K562 (cell line): ENCODE measurements around the gene SLC34A1. TPM values are rescaled to one million over a fixed set of nuclear protein-coding genes. Genes with fewer than 3 reads are reported as not detected.

Source experiments
- ATAC-seq: fragments of 200-7000 bp; cut with Tn5 transposase; 3 replicates; pipeline ENCODE4 v1.9.1; 2020; ENCODE audit warnings: moderate library complexity
- BruUV-seq: library from RNA; stranded (reverse); fragments of 400-500 nt; replicated peaks from 2 replicates; lab custom pipeline; 2021; lab: Mats Ljungman, UMichigan
- CTCF ChIA-PET: fragments of 300-600 bp; formaldehyde crosslinking; extraction: SDS; loops from one replicate; lab custom pipeline; 2021; ENCODE audit warnings: low intra/inter-chr PET ratio; lab: Yijun Ruan, JAX
- POLR2A ChIA-PET: fragments of 300-600, 350-650 bp; sonication (Branson Sonifier 250); formaldehyde crosslinking; extraction: SDS; loops from one replicate; lab custom pipeline; 2021; ENCODE audit warnings: antibody characterized with exemption, inconsistent platforms; lab: Yijun Ruan, JAX
- DNase-seq, 4 experiments: peaks; one replicate each; pipeline versions ENCODE4 v3.0.0 to v3.0.0-alpha.2; 2011 to 2018; ENCODE audit warnings: low spot score in 3 of 4, mixed read lengths in 3 of 4; ENCODE audit errors: extremely low read depth in 1 of 4
- FAIRE-seq: peaks from 2 replicates; lab custom pipeline; 2011; peaks lifted over from hg19 to GRCh38; lab: Jason Lieb, UNC
- H2AFZ ChIP-seq: 2 replicates; pipeline ENCODE4 v1.6.0; 2011; ENCODE audit warnings: low read depth, low read length, control low read depth, inconsistent platforms
- H3K27ac ChIP-seq: fragments of 200-600 bp; 3 replicates; pipeline ENCODE4 v1.8.0; 2011; ENCODE audit warnings: low read depth, mild to moderate bottlenecking, control low read depth, inconsistent platforms, low read length, moderate library complexity, mixed read lengths; ENCODE audit errors: extremely low read depth
- H3K27me3 ChIP-seq, 2 experiments: fragments of 300-600 bp in 1 of 2; 2 replicates in 1 of 2; 3 replicates in 1 of 2; pipeline versions ENCODE4 v1.6.0 to v1.8.0; 2011; ENCODE audit warnings: inconsistent platforms in 2 of 2, low read length in 2 of 2, mild to moderate bottlenecking in 1 of 2, mixed read lengths in 1 of 2, moderate library complexity in 1 of 2; ENCODE audit not compliant: control insufficient read depth in 2 of 2, insufficient read depth in 2 of 2
- H3K36me3 ChIP-seq: fragments of 300-600 bp; 3 replicates; pipeline ENCODE4 v1.8.0; 2011; ENCODE audit warnings: mild to moderate bottlenecking, low read length, inconsistent platforms; ENCODE audit not compliant: control insufficient read depth, insufficient read depth
- H3K4me1 ChIP-seq, 2 experiments: fragments of 200-600 bp in 1 of 2; replicated peaks in 1 of 2; 2 replicates in 1 of 2; 3 replicates in 1 of 2; pipeline versions ENCODE4 v1.5.1 to v1.8.0; 2011; ENCODE audit warnings: inconsistent platforms in 2 of 2, low read length in 2 of 2, mild to moderate bottlenecking in 1 of 2, mixed read lengths in 1 of 2, moderate library complexity in 1 of 2; ENCODE audit not compliant: control insufficient read depth in 2 of 2, insufficient read depth in 2 of 2
- H3K4me2 ChIP-seq: 2 replicates; pipeline ENCODE4 v1.6.1; 2011; ENCODE audit warnings: low read length, control low read depth, inconsistent platforms, mixed read lengths; ENCODE audit not compliant: insufficient read depth
- H3K4me3 ChIP-seq: fragments of 200-600 bp; sonication (generic), shearing (Covaris generic); 2 replicates; pipeline ENCODE4 v1.5.1; 2016; ENCODE audit warnings: control low read depth, inconsistent platforms
- H3K79me2 ChIP-seq: fragments of 200-600 bp; 3 replicates; pipeline ENCODE4 v1.8.0; 2011; ENCODE audit warnings: low read length, inconsistent platforms; ENCODE audit not compliant: control insufficient read depth, insufficient read depth
- H3K9ac ChIP-seq, 2 experiments: 2 replicates each; pipeline versions ENCODE4 v1.6.0 to v1.6.1; 2011; ENCODE audit warnings: low read depth in 2 of 2, low read length in 2 of 2, control low read depth in 1 of 2, inconsistent platforms in 1 of 2, mild to moderate bottlenecking in 1 of 2, mixed read lengths in 1 of 2; ENCODE audit not compliant: insufficient read depth in 1 of 2
- H3K9me1 ChIP-seq: one replicate; pipeline ENCODE4 v1.6.0; 2011; ENCODE audit warnings: inconsistent platforms, mild to moderate bottlenecking, low read length, moderate library complexity; ENCODE audit not compliant: control insufficient read depth, insufficient read depth
- H3K9me3 ChIP-seq: replicated peaks from 2 replicates; pipeline ENCODE4 v1.5.1; 2011; ENCODE audit warnings: low read depth, low read length, inconsistent platforms; ENCODE audit not compliant: control insufficient read depth, insufficient read depth
- H4K20me1 ChIP-seq: replicated peaks from 2 replicates; pipeline ENCODE4 v1.6.1; 2011; ENCODE audit warnings: low read length, inconsistent platforms, mixed read lengths; ENCODE audit not compliant: control insufficient read depth, insufficient read depth
- CEBPB ChIP-seq: fragments of 450-650 bp; IDR thresholded peaks from 2 replicates; pipeline ENCODE4 v1.6.1; 2016; ENCODE audit warnings: missing genetic modification characterization, missing compliant biosample characterization
- LCOR ChIP-seq: sonication (generic); formaldehyde crosslinking; IDR thresholded peaks from 2 replicates; pipeline ENCODE4 v1.8.0; 2022; ENCODE audit warnings: mild to moderate bottlenecking, missing genetic modification reagents
- MTA2 ChIP-seq: fragments of 450-650 bp; IDR thresholded peaks from 2 replicates; pipeline ENCODE4 v1.6.1; 2016; ENCODE audit warnings: low read depth
- NFE2 ChIP-seq: IDR thresholded peaks from 2 replicates; pipeline ENCODE4 v1.6.1; 2014; ENCODE audit warnings: antibody characterized with exemption, low read depth
- RBM15 ChIP-seq: fragments of 200-400 bp; formaldehyde crosslinking; IDR thresholded peaks from 2 replicates; pipeline ENCODE4 v1.6.1; 2018; ENCODE audit warnings: mild to moderate bottlenecking, low read length, moderate library complexity; ENCODE audit not compliant: insufficient read depth
- SREBF2 ChIP-seq: sonication (generic); formaldehyde crosslinking; IDR thresholded peaks from 2 replicates; pipeline ENCODE4 v1.4.0; 2020; ENCODE audit warnings: mild to moderate bottlenecking, missing genetic modification reagents
- WGBS: fragments of 100-300 bp; shearing (Covaris generic); methylation state at CpG from one replicate; pipeline ENCODE4 v1.1.6; 2016; ENCODE audit warnings: low coverage, mixed read lengths; ENCODE audit not compliant: insufficient coverage; ENCODE audit errors: missing lambda C conversion rate; 5-methylcytosine and 5-hydroxymethylcytosine counted together
- in situ Hi-C: fragments of 300-500 bp; cut with MboI; formaldehyde crosslinking; loops from 4 replicates; pipeline ENCODE4 v1.15.0; 2018; ENCODE audit warnings: inconsistent platforms, mixed read lengths
- intact Hi-C: fragments of 100-400 bp; cut with micrococcal nuclease; formaldehyde crosslinking; loops from 2 replicates; pipeline ENCODE4 v1.14.2; 2022
- polyA plus RNA-seq, 8 experiments: library from polyadenylated mRNA; depleted of rRNA in 4 of 8; stranded (reverse) in 5 of 8; unstranded in 3 of 8; fragments of >200 nt; fragmentation: Nextera tagmentation in 2 of 8; fragmentation: Illumina TruSeq in 1 of 8; extraction: Ambion mirVana in 2 of 8; extraction: Trizol in 1 of 8; gene quantifications; 2 replicates each; pipeline versions ENCODE4 v1.2.1 to v1.2.3, GENCODE V29; 2011 to 2014; ENCODE audit warnings: inconsistent platforms in 1 of 8, missing spikeins in 1 of 8
- total RNA-seq, 7 experiments: library from RNA; depleted of rRNA in 6 of 7; stranded (reverse); fragments of >200 nt in 6 of 7; fragmentation: Illumina TruSeq in 2 of 7; extraction: Trizol in 2 of 7; gene quantifications; 2 replicates each; pipeline versions ENCODE4 v1.2.1 to v1.2.3, GENCODE V29; 2011 to 2021; ENCODE audit warnings: low replicate concordance in 1 of 7
- TF ChIP-seq, protein P1 (sequence below), 2 experiments: fragments of 450-650 bp; formaldehyde crosslinking in 1 of 2; IDR thresholded peaks; 2 replicates each; pipeline versions ENCODE4 v1.4.0 to v1.6.1; 2014 to 2020; ENCODE audit warnings: mild to moderate bottlenecking in 2 of 2, borderline replicate concordance in 1 of 2, low read depth in 1 of 2
- TF ChIP-seq, protein P2 (sequence below): fragments of 250-450 bp; sonication (Bioruptor Pico); IDR thresholded peaks from 2 replicates; pipeline ENCODE4 v1.8.0; 2022; ENCODE audit warnings: inconsistent platforms
- TF ChIP-seq, protein P3 (sequence below), 3 experiments: IDR thresholded peaks in 2 of 3; conservative IDR thresholded peaks in 1 of 3; 2 replicates each; pipeline ENCODE4 v1.5.1; 2011 to 2012; ENCODE audit warnings: low read length in 3 of 3, mild to moderate bottlenecking in 3 of 3, control low read depth in 2 of 3, improper control_type of control experiment in 1 of 3, inconsistent platforms in 1 of 3, low read depth in 1 of 3, mixed read lengths in 1 of 3, moderate library complexity in 1 of 3; ENCODE audit not compliant: insufficient read depth in 2 of 3

The SLC34A1 gene
- total and polyA plus RNA-seq, 9 of the 15 experiments (the other 6 are each of a cell fraction or from before 2014, with no cell fraction given), result not detected

DNA sequence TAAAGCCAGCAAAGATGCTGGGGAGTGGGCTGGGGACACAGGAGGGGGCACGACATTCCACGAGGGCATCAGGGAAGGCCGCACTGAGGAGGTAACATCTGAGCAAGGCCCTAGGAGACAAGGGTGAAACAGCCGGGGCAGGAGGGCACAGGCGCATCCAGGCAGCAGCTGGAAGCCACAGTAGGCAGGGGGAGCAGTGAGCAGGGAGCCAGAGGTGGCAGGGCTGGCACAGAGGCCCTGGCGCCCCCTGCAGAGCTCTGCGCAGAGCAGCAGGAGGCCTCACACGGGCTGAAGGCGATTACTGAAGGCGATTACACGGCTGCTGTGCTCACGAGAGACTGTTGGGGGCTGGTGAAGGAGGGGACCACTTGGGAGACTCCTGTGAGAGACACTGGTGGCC lies 48.1 kb upstream of the SLC34A1 start:
- CTCF ChIA-PET, result no interaction called here
- no peak overlapping the region for H3K9ac ChIP-seq
- ATAC-seq (peak; percentile 58), DNase-seq (no peak), FAIRE-seq (no peak)
- 0 out of 2 replicates have a peak, but pooled peaks cover 8% of the 10 kb centered on the region for H4K20me1 ChIP-seq
- peaks cover 11% of the 10 kb centered on the region for H3K79me2 ChIP-seq
- intact Hi-C loops, result no loop called here
- no TSS peak for BruUV-seq
- no peaks in the 10 kb centered on the region for H3K27me3 ChIP-seq
- no peak overlapping the region for H3K4me3 ChIP-seq
- H3K36me3 ChIP-seq, result peaks cover 91% of the 10 kb centered on the region
- no peak overlapping the region for H3K27ac ChIP-seq
- H3K4me1 ChIP-seq, result peaks cover 0 to under 1% of the 10 kb centered on the region in 2 experiments; a peak in 1 of 5 replicates
- H3K9me1 ChIP-seq, result no peaks in the 10 kb centered on the region
- no peaks in the 10 kb centered on the region for H3K9me3 ChIP-seq
- in situ Hi-C loops, result no loop called here
- no peak overlapping the region for H2AFZ ChIP-seq
- H3K4me2 ChIP-seq, result no peak overlapping the region
- POLR2A ChIA-PET, result interaction anchor here (1.1 to 1.2 kb wide), 2 partner anchors 8 to 39 kb away, joined by 3 to 4 read pairs; no protein-coding TSS in a partner anchor
- no peak for TF ChIP-seq RBM15
- no peak for TF ChIP-seq CEBPB (tag)
- TF ChIP-seq MTA2, result no peak
- TF ChIP-seq, protein P1, sequence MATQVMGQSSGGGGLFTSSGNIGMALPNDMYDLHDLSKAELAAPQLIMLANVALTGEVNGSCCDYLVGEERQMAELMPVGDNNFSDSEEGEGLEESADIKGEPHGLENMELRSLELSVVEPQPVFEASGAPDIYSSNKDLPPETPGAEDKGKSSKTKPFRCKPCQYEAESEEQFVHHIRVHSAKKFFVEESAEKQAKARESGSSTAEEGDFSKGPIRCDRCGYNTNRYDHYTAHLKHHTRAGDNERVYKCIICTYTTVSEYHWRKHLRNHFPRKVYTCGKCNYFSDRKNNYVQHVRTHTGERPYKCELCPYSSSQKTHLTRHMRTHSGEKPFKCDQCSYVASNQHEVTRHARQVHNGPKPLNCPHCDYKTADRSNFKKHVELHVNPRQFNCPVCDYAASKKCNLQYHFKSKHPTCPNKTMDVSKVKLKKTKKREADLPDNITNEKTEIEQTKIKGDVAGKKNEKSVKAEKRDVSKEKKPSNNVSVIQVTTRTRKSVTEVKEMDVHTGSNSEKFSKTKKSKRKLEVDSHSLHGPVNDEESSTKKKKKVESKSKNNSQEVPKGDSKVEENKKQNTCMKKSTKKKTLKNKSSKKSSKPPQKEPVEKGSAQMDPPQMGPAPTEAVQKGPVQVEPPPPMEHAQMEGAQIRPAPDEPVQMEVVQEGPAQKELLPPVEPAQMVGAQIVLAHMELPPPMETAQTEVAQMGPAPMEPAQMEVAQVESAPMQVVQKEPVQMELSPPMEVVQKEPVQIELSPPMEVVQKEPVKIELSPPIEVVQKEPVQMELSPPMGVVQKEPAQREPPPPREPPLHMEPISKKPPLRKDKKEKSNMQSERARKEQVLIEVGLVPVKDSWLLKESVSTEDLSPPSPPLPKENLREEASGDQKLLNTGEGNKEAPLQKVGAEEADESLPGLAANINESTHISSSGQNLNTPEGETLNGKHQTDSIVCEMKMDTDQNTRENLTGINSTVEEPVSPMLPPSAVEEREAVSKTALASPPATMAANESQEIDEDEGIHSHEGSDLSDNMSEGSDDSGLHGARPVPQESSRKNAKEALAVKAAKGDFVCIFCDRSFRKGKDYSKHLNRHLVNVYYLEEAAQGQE (IDR thresholded peaks at IDR 0.05; ENCODE audit: borderline replicate concordance), result no peak
- TF ChIP-seq, protein P1 (CRISPR knock-in tag; IDR thresholded peaks at IDR 0.05; ENCODE audit: low read depth), result no peak
- TF ChIP-seq NFE2, result no peak
- TF ChIP-seq, protein P2, sequence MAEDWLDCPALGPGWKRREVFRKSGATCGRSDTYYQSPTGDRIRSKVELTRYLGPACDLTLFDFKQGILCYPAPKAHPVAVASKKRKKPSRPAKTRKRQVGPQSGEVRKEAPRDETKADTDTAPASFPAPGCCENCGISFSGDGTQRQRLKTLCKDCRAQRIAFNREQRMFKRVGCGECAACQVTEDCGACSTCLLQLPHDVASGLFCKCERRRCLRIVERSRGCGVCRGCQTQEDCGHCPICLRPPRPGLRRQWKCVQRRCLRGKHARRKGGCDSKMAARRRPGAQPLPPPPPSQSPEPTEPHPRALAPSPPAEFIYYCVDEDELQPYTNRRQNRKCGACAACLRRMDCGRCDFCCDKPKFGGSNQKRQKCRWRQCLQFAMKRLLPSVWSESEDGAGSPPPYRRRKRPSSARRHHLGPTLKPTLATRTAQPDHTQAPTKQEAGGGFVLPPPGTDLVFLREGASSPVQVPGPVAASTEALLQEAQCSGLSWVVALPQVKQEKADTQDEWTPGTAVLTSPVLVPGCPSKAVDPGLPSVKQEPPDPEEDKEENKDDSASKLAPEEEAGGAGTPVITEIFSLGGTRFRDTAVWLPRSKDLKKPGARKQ, result no peak
- TF ChIP-seq LCOR, result no peak
- TF ChIP-seq, protein P3, sequence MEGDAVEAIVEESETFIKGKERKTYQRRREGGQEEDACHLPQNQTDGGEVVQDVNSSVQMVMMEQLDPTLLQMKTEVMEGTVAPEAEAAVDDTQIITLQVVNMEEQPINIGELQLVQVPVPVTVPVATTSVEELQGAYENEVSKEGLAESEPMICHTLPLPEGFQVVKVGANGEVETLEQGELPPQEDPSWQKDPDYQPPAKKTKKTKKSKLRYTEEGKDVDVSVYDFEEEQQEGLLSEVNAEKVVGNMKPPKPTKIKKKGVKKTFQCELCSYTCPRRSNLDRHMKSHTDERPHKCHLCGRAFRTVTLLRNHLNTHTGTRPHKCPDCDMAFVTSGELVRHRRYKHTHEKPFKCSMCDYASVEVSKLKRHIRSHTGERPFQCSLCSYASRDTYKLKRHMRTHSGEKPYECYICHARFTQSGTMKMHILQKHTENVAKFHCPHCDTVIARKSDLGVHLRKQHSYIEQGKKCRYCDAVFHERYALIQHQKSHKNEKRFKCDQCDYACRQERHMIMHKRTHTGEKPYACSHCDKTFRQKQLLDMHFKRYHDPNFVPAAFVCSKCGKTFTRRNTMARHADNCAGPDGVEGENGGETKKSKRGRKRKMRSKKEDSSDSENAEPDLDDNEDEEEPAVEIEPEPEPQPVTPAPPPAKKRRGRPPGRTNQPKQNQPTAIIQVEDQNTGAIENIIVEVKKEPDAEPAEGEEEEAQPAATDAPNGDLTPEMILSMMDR (IDR thresholded peaks at IDR 0.05 in 2 of 3, conservative IDR thresholded peaks at IDR 0.05 in 1 of 3; ENCODE audit: insufficient read depth in 2 of 3, low read depth in 1 of 3, low read length in 3 of 3), result peak; percentile 33 to 64 (median 47); a peak in 5 of 6 replicates
- no peak for TF ChIP-seq SREBF2 (CRISPR knock-in tag)
- 78% methylated on average over 10 of the region's 12 CpGs for WGBS
